Dendritic cell treated with granulocyte-macrophage colony-stimulating factor and Interleukin-4, amounts not matched to agents 40 ng/mL and 50 ng/mL, for 4 days (primary cell): Measurements from ENCODE around the gene PCLAF.
"Not testable (repeated sequence)": the region's sequence is repeated elsewhere in the genome, so short reads cannot be mapped to it uniquely, and the experiment has no call there.

Experiments used
- H3K27ac Mint-ChIP-seq: one replicate; pipeline ENCODE4 v1.8.0; 2022; ENCODE audit warnings: mild to moderate bottlenecking, mixed read lengths
- H3K27me3 Mint-ChIP-seq: one replicate; pipeline ENCODE4 v1.8.0; 2022; ENCODE audit warnings: mild to moderate bottlenecking, mixed read lengths
- H3K36me3 Mint-ChIP-seq: one replicate; pipeline ENCODE4 v1.8.0; 2022; ENCODE audit warnings: low read depth, mixed read lengths
- H3K4me1 Mint-ChIP-seq: one replicate; pipeline ENCODE4 v1.8.0; 2022; ENCODE audit warnings: low read depth, mixed read lengths
- H3K4me3 Mint-ChIP-seq: one replicate; pipeline ENCODE4 v1.8.0; 2022; ENCODE audit warnings: mild to moderate bottlenecking, moderate library complexity, mixed read lengths
- H3K9me3 Mint-ChIP-seq: one replicate; pipeline ENCODE4 v1.8.0; 2022; ENCODE audit warnings: mixed read lengths
- intact Hi-C: fragments of 100-400 bp; cut with micrococcal nuclease; formaldehyde crosslinking; loops from one replicate; pipeline ENCODE4 v1.15.0; 2022

PCLAF gene

DNA sequence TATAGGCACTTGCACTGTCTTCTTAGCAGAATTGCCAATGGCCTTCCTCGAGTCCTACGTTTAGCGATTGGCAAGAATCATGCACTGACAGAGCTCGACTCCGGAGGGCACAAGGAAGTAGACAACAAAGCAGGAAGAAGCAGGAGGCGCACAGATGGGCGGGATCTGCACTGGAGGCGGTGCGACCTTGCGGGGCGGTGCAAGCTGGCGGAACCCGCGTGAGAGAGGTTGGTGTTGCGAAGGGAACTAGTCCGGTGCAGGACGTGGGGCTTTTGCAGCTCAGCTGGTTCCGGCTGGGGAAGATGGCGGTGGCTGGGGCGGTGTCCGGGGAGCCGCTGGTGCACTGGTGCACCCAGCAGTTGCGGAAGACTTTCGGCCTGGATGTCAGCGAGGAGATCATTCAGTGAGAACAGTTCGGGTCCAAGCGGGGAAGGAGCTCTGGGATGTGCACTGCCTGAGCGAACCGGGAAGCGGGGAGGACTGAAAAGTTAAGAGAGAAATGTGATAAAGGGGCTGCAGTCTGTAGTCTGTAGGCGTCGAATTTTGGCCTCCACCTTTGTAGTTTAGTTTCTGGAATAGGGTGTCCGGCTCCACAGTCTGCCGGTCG lies 6.4 kb upstream of the PCLAF start, which contains the start of gene TRIP4:
Gene TRIP4, plus strand, starts transcription at position 275 of the 607 bp plus-strand sequence. Its CDS starts 28 bp downstream, at position 303.
- no peaks in the 10 kb centered on the region for H3K27me3 Mint-ChIP-seq
- H3K36me3 Mint-ChIP-seq, result peaks cover 22% of the 10 kb centered on the region
- peak within 1 kb of the TSS; percentile 92 for H3K4me3 Mint-ChIP-seq
- intact Hi-C loops, result loop anchor here (1.0 to 5.0 kb wide), 2 partner anchors 31 to 225 kb away; partner anchors contain the start of genes CSNK1G1 and PPIB
- H3K27ac Mint-ChIP-seq, result peak within 1 kb of the TSS; percentile 91
- H3K4me1 Mint-ChIP-seq, result peaks cover 12% of the 10 kb centered on the region
- H3K9me3 Mint-ChIP-seq, result no peaks in the 10 kb centered on the region

DNA sequence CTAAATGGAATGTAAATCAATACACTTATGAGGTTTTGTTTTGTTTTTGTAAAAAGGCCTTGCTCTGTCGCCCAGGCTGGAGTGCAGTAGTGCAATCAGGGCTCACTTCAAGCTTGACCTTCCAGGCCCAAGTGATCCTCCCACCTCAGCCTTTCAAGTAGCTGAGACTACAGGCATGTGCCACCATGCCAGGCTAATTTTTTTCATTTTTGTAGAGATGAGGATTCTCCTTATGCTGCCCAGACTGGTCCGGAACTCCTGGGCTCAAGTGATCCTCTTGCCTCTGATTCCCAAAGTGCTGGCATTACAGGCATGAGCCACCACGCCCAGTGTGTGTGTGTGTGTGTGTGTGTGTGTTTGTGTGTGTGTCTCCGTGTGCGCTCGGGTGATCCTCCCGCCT lies 5.0 kb upstream of the PCLAF start:
- Mint-ChIP-seq H3K36me3 (peaks cover 14% of the 10 kb centered on the region), H3K27me3 (no peaks in the 10 kb centered on the region), H3K4me3 (no peak overlapping the region), H3K27ac (no peak overlapping the region), H3K9me3 (no peaks in the 10 kb centered on the region), H3K4me1 (peaks cover 19% of the 10 kb centered on the region)
- intact Hi-C loops, result loop anchor here (5.0 kb wide), 1 partner anchor 224 kb away; the partner anchor contains the start of gene PPIB

DNA sequence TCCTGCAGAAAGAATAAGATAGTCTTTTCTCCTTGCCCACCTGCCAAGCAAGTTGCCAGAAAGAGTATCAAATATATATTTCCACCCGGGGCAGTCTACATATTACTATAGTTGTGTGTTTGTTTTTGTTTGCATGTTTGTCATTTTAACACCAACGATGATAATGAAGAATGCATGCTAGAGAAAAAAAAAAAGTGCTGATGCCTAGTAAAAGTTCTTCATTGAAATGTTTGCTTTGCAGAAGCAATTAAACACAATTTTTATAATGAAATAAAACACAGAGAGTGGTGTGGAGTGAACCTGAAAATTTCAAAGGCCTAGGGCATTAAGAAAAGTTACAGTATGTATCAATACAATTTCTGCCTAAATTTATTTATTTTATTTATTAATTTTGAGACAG lies 2.5 kb upstream of the PCLAF start:
- no peak overlapping the region for H3K27ac Mint-ChIP-seq
- intact Hi-C loops, result no loop called here
- no peaks in the 10 kb centered on the region for H3K9me3 Mint-ChIP-seq
- H3K27me3 Mint-ChIP-seq, result no peaks in the 10 kb centered on the region
- peaks cover 7% of the 10 kb centered on the region for H3K36me3 Mint-ChIP-seq
- no peak overlapping the region for H3K4me3 Mint-ChIP-seq
- peaks cover 19% of the 10 kb centered on the region for H3K4me1 Mint-ChIP-seq

DNA sequence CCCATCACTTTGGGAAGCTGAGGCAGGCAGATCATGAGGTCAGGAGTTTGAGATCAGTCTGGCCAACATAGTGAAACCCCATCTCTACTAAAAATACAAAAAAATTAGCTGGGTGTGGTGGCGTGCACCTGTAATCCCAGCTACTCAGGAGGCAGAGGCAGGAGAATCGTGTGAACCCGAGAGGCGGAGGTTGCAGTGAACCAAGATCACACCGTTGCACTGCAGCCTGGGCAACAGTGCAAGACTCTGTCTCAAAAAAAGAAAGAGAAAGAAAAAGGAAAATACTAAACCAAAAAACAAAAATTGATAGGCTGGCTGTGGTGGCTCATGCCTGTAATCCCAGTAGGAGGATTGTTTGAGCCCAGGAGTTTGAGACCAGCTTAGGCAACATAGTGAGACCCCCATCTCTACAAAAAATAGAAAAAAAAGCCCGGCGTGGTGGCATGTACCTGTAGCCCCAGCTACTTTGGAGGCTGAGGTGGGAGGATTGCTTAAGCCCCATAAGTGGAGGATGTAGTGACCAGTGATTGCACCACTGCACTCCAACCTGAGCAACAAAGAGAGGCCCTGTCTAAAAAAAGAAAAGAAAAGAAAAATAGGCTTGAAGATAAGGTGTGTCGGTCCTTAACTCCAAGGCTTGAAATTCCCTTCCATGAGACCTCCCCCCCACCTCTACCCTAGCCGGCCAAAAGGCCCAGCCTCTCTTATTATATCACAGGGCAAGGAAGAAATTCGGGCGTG lies 941 bp downstream of the PCLAF start:
- peak overlapping the region; percentile 86 for H3K4me3 Mint-ChIP-seq
- H3K4me1 Mint-ChIP-seq, result peaks cover 15% of the 10 kb centered on the region
- H3K36me3 Mint-ChIP-seq, intact Hi-C loops, H3K27me3 Mint-ChIP-seq, H3K9me3 Mint-ChIP-seq: not testable (repeated sequence)
- H3K27ac Mint-ChIP-seq, result peak overlapping the region; percentile 65

DNA sequence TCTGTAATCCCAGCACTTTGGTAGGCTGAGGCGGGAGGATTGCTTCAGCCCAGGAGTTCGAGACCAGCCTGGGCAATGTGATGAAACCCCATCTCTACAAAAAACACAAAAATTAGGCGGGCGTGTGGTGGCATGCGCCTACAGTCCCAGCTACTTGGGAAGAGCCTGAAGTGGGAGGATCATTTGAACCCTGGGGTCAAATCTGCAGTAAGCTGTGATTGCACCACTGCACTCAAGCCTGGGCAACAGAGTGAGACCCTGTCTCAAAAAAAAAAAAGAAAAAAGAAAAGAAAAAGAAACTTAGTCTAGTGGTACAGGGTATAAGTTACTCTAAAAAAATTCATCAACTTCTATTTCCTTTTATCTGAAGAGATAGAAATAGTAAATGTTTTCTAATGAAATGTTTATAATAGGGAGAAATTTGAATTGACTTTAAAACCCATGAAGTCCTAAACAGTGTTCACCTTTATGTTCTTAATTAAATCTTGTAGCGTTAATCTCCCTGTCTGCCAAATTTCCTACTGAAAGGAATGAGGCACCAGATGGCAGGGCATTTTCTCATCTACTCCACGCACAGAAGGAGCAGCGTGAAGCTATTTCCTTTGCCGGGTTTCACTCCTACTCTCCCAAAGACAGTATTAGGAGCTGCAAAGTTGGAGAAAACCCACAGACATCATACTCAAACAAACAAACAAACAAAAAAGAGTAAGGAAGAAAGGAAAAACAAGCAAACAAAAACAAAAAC lies 1.9 kb downstream of the PCLAF start:
- H3K27me3 Mint-ChIP-seq, result no peaks in the 10 kb centered on the region
- H3K4me1 Mint-ChIP-seq, result peaks cover 15% of the 10 kb centered on the region
- no peak overlapping the region for H3K27ac Mint-ChIP-seq
- no peaks in the 10 kb centered on the region for H3K36me3 Mint-ChIP-seq
- no peak overlapping the region for H3K4me3 Mint-ChIP-seq
- intact Hi-C loops, result no loop called here
- H3K9me3 Mint-ChIP-seq, result no peaks in the 10 kb centered on the region

DNA sequence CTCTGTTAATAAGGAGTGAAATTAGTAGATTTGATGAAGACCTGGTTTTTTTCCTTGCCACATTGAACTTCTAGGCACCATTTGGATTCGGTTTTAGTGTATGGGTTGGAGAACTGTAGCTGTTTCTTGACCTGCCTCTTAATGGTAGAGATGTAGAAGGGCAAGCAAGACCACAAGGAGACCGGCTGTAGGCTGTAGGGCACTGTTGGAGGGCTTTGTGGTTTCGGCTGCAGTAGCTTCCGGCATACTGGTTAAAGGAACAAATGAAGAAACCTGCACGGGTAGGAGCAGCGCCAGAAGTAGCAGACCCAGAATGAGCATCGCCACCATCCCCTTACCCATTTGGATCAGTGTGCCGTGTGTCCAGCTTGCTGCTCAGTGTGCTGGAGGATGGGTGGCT lies 7.9 kb downstream of the PCLAF start:
- intact Hi-C loops, result no loop called here
- no peaks in the 10 kb centered on the region for H3K4me1 Mint-ChIP-seq
- H3K27me3 Mint-ChIP-seq, result no peaks in the 10 kb centered on the region
- H3K36me3 Mint-ChIP-seq, result no peaks in the 10 kb centered on the region
- H3K27ac Mint-ChIP-seq, result no peak overlapping the region
- H3K9me3 Mint-ChIP-seq, result no peaks in the 10 kb centered on the region
- H3K4me3 Mint-ChIP-seq, result peak overlapping the region; percentile 60

DNA sequence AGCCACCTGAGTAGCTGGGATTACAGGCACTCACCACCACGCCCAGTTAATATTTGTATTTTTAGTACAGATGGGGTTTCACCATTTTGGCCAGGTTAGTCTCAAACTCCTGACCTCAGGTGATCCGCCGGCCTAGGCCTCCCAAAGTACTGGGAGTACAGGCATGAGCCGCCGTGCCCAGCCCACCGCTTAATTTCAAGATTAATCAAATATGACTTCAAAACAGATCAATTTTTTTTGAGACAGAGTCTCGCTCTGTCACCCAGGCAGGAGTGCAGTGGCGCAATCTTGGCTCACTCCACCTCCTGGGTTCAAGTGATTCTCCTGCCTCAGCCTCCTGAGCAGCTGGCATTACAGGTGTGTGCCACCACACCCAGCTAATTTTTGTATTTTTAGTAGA lies 9.9 kb downstream of the PCLAF start:
- H3K27me3 Mint-ChIP-seq, intact Hi-C loops, H3K27ac Mint-ChIP-seq, H3K4me1 Mint-ChIP-seq, H3K9me3 Mint-ChIP-seq, H3K36me3 Mint-ChIP-seq, H3K4me3 Mint-ChIP-seq: not testable (repeated sequence)

DNA sequence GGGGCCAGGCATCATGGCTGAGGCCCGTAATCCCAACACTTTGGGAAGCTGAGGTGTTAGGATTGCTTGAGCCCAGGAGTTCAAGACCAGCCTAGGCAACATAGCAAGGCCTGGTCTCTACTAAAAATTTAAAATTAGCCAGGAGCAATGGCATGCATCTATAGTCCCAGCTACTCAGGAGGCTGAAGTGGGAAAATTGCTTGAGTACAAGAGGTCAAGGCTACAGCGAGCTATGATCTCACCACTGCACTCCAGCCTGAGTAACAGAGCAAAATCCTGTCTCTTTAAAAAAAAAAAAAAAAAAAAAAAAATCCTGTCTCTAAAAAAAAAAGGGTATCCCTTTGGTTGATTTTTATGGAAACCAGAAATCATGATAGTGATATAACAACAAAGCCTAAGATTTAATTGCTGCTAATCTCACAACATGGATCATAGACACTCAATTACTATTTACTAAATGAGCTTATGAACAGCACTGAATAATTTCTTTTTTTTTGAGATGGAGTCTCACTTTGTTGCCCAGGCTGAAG lies 12.1 kb downstream of the PCLAF start:
- Mint-ChIP-seq H3K9me3 (no peaks in the 10 kb centered on the region), H3K36me3 (no peaks in the 10 kb centered on the region), H3K4me1 (no peaks in the 10 kb centered on the region), H3K4me3 (no peak overlapping the region), H3K27ac (no peak overlapping the region), H3K27me3 (no peaks in the 10 kb centered on the region)
- intact Hi-C loops, result no loop called here

DNA sequence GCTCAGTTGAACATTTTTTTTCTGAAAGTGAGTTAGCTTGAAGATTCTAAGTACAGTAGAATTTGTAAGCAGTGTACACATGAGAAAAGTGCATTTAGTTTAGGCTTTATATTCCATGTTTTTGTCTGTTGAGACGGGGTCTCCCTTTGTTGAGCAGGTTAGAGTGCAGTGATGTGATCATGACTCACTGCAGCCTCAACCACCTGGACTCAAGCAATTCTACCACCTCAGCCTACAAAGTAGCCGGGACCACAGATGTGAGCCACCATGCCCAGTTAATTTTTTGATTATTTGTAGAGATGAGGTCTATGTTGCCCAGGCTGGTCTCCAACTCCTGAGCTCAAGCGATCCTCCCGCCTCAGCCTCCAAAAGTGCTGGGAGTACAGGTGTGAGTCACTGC lies 20.0 kb downstream of the PCLAF start:
- no peak overlapping the region for H3K27ac Mint-ChIP-seq
- peaks cover 8% of the 10 kb centered on the region for H3K4me1 Mint-ChIP-seq
- no peaks in the 10 kb centered on the region for H3K27me3 Mint-ChIP-seq
- intact Hi-C loops, result no loop called here
- H3K9me3 Mint-ChIP-seq, result no peaks in the 10 kb centered on the region
- peaks cover 2% of the 10 kb centered on the region for H3K36me3 Mint-ChIP-seq
- H3K4me3 Mint-ChIP-seq, result no peak overlapping the region

DNA sequence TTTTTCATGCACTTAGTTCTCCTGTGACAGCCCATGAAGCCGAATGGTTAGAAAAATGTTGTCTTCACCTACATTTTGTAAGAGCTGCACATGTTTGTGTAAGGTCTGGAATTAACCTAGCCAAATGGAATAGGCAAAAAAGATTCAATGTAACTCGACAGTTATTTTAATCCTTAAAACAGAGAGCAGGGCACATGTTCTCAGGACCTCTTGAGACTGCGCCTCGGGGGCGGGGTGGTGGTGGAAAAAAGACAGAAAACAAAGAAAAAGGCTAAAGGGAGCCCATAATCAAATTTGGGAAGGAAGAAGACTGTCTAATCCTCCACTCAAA lies 24.6 kb downstream of the PCLAF start:
- intact Hi-C loops, result loop anchor here (1.0 to 10.0 kb wide), 2 partner anchors 31 to 152 kb away; partner anchors contain the start of gene TRIP4

DNA sequence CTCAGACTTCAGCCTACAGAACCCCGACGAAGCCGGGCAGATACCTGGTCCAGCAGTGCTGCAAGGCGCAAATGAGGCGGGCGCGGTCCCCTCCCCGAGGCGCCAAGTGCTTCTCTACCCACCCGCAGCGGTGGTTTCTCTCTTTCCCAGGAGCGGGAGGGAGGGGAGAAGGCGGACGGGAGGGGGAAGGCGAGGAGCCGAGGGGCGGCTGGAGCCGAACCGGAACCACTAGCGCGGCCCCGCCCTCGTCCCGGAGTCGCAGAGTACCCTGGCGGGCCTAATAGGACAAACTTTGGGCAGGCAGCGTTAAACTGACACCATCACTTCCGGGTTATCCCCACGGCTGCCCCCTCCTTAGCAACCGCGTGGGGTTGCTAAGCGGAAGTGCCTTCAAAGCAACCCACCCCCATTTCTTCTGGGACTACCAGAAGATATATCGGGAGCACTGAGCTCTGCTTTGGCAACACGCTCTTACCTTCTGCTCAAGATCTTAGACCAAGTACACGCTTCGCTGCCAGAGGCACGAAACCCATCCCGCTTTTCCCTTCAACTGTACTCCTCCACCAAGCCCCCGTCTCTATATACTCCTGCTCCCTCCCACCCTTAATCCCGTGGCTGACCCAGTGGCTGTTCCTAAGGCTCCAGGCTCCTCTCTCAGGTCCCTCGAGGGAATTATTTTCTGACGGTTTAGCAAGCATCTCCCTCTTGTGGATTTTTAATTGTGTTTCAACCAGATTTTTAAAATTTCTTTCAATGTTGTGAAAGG lies 25.1 kb downstream of the PCLAF start, which contains the start of gene CSNK1G1:
Gene CSNK1G1, minus strand, starts transcription at position 230 of the 766 bp plus-strand sequence. CDS start 55,674 bp downstream, outside the sequence.
- Mint-ChIP-seq H3K27me3 (no peaks in the 10 kb centered on the region), H3K4me1 (peaks cover 28% of the 10 kb centered on the region), H3K27ac (peak within 1 kb of the TSS; percentile 94), H3K36me3 (peaks cover 19% of the 10 kb centered on the region), H3K9me3 (no peaks in the 10 kb centered on the region), H3K4me3 (peak within 1 kb of the TSS; percentile 98)
- intact Hi-C loops, result loop anchor here (1.0 to 10.0 kb wide), 2 partner anchors 31 to 151 kb away; partner anchors contain the start of gene TRIP4

More for the DNA sequence above, 24.6 kb downstream of the PCLAF start:
- peak overlapping the region; percentile 94 for H3K27ac Mint-ChIP-seq
- H3K4me3 Mint-ChIP-seq, result peak overlapping the region; percentile 98
- no peaks in the 10 kb centered on the region for H3K27me3 Mint-ChIP-seq
- peaks cover 23% of the 10 kb centered on the region for H3K4me1 Mint-ChIP-seq
- no peaks in the 10 kb centered on the region for H3K9me3 Mint-ChIP-seq
- peaks cover 19% of the 10 kb centered on the region for H3K36me3 Mint-ChIP-seq

DNA sequence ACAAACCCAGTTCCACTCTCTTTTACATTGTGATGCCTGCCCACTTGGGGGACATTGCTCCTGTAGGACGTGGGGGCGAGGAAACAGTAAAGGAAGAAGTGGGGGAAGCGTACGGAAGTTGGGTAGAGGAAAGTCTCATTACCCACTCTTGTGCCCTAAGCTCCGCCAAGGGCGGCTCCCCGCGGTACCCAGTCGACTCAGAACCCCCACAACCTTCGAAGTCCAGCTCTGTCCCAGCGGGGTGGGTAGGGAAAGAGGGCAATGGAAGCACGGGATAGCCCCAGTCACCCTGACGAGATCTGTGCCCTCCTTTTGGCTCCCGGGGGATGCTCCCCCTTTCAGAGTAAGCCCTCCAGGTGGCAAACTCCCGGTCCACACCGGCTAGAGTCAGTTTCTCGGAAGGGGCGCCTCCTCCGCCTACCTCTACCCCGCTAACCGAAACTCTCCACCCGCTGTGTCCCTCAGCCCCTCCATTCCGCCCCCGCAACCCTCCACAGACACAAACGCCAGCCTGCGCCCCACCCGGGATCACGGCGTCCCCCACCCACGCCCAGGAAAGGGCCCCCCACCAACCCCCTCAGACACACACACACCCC lies 25.8 kb downstream of the PCLAF start:
- Mint-ChIP-seq H3K36me3 (peaks cover 24% of the 10 kb centered on the region), H3K9me3 (no peaks in the 10 kb centered on the region), H3K4me3 (peak overlapping the region; percentile 98), H3K27ac (peak overlapping the region; percentile 94), H3K27me3 (no peaks in the 10 kb centered on the region), H3K4me1 (peaks cover 30% of the 10 kb centered on the region)
- intact Hi-C loops, result loop anchor here (10.0 kb wide), 1 partner anchor 151 kb away; no protein-coding TSS in a partner anchor
